CD4-positive, alpha-beta T cell treated with Interleukin-1 beta for 1 hour (primary cell): ENCODE results near the gene AIFM3.

Experiments
- DNase-seq, 2 donors: peaks; one replicate each; pipeline ENCODE4 v3.0.0-alpha.2; 2020 to 2022

AIFM3 gene

GRCh38 chr22:20959578-20960461, 7.2 kb upstream of the AIFM3 start:
- no peak for DNase-seq

GRCh38 chr22:20960609-20961008, 6.4 kb upstream of the AIFM3 start:
- DNase-seq: no peak

GRCh38 chr22:20962491-20962945, 4.5 kb upstream of the AIFM3 start:
- no peak for DNase-seq

- DNase-seq: no peak
Measured at GRCh38 chr22:20963201-20964052, 3.6 kb upstream of the AIFM3 start.

GRCh38 chr22:20964090-20964798, 2.8 kb upstream of the AIFM3 start:
- no peak for DNase-seq

GRCh38 chr22:20964799-20965103, 2.3 kb upstream of the AIFM3 start:
- DNase-seq: no peak

GRCh38 chr22:20965104-20965887, 1.8 kb upstream of the AIFM3 start:
- DNase-seq: no peak

- DNase-seq: no peak
Measured at GRCh38 chr22:20965888-20966855, 883 bp upstream of the AIFM3 start.

- DNase-seq: no peak
Measured at GRCh38 chr22:20967697-20968211, 699 bp downstream of the AIFM3 start.

- DNase-seq: peak in 1 of 2 donors; percentile 26
Measured at GRCh38 chr22:20968281-20968977, 1.4 kb downstream of the AIFM3 start.

GRCh38 chr22:20970939-20971657, 4.0 kb downstream of the AIFM3 start:
- no peak for DNase-seq

GRCh38 chr22:20972014-20972694, 5.1 kb downstream of the AIFM3 start:
- DNase-seq: peak in 1 of 2 donors; percentile 22

GRCh38 chr22:20972933-20973577, 6.0 kb downstream of the AIFM3 start:
- no peak for DNase-seq

GRCh38 chr22:20973634-20974286, 6.7 kb downstream of the AIFM3 start:
- DNase-seq: no peak

GRCh38 chr22:20974336-20974955, 7.4 kb downstream of the AIFM3 start:
- DNase-seq: no peak

GRCh38 chr22:20975541-20976290, 8.7 kb downstream of the AIFM3 start:
- no peak for DNase-seq
